Colon (tissue), 2 donors: ENCODE results near the gene SSX2IP.
"Not testable (repeated sequence)": the region's sequence is repeated elsewhere in the genome, so short reads cannot be mapped to it uniquely, and the experiment has no call there.

ENCODE experiments used
- FAIRE-seq: peaks from 2 replicates; lab custom pipeline; 2012; peaks lifted over from hg19 to GRCh38; lab: Jason Lieb, UNC
- donor health status: control.
- donor health status: control.

Gene SSX2IP

GRCh38 chr1:84690397-84691121, at the start of gene SSX2IP:
Gene SSX2IP, minus strand, starts transcription at chr1:84690461. Its CDS starts 19,242 bp downstream, at chr1:84671219.
- no peak for FAIRE-seq

DNA sequence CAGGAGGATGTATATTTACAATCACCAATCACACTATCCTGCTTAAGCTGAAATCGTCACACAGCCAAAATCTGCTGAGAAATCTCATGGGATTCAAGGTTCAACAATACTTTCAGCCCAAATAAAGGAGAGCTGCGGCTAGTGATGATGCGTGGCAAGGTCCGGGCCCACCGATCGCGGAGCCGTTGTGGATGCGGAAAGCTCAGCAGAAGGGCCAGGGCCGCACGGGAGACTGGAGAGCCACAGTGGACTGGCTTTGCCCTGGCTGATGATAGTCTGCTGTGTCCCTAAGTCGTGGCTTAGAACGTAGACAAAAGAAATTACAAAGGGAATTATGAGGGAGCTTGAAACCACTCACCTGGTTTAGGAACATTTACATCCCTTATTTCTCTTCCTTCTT, 48.0 kb upstream of the SSX2IP start:
- no peak for FAIRE-seq

DNA sequence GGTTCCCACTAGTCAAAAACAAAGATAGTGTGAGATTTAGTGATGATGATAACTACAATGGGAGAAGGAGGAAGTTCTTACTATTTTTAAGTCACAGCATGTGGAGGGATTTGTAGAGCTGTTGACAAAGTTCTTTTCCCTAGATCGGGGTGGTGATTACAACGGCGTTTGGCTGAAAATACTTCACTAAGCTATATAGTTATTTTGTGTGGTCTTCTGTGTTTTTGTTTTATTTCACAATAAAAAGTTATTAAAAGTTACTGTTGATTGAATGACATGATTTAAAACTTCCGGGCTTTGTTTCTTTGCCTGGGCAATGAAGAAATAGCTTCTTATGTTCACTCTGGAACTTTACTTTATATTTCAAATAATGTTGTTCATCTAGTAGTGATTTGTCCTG, 47.3 kb upstream of the SSX2IP start:
- FAIRE-seq: no peak

DNA sequence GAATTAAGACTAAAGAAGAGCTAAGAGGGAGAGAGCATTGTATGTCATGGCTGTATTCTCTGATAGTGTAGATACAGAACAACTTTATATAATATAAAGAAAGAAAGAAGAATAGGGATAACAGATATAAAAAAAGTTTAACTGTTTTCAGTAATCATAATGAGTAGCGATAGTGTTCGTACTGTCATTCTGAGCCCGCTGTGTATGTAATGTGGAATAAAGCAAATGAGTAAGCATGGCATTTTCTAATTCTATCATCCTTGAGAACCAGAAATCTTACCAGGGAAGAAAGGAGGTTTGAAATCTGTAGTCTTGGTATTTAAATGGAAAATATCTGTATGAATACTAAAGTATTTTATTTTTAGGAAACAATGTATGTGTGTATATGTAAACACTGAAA, 46.7 kb upstream of the SSX2IP start:
- FAIRE-seq: no peak

DNA sequence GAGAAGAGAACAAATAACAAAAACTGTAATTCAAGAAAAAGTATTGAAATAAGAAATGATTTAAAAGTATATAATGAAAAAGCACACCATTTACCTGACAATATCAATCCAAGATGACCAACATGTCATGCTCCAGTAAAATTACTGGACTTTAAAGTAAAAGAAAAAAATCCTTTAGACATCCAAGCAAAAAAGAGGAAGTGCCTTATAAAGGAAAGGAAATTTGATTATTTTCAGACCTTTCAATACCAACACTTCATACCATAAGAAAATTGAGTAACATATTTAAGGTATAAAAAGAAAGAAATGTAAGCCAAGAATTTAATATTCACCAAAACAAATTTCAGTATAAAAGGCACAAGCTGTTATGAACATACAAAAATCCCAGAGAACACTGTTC, 46.2 kb upstream of the SSX2IP start:
- FAIRE-seq: no peak

GRCh38 chr1:84735483-84735882, 45.2 kb upstream of the SSX2IP start:
- FAIRE-seq: no peak

- no peak for FAIRE-seq
Measured at GRCh38 chr1:84732520-84732919, 42.3 kb upstream of the SSX2IP start.

GRCh38 chr1:84731519-84731918, 41.3 kb upstream of the SSX2IP start:
- FAIRE-seq: no peak

GRCh38 chr1:84727711-84728110, 37.5 kb upstream of the SSX2IP start:
- FAIRE-seq: not testable (repeated sequence)

DNA sequence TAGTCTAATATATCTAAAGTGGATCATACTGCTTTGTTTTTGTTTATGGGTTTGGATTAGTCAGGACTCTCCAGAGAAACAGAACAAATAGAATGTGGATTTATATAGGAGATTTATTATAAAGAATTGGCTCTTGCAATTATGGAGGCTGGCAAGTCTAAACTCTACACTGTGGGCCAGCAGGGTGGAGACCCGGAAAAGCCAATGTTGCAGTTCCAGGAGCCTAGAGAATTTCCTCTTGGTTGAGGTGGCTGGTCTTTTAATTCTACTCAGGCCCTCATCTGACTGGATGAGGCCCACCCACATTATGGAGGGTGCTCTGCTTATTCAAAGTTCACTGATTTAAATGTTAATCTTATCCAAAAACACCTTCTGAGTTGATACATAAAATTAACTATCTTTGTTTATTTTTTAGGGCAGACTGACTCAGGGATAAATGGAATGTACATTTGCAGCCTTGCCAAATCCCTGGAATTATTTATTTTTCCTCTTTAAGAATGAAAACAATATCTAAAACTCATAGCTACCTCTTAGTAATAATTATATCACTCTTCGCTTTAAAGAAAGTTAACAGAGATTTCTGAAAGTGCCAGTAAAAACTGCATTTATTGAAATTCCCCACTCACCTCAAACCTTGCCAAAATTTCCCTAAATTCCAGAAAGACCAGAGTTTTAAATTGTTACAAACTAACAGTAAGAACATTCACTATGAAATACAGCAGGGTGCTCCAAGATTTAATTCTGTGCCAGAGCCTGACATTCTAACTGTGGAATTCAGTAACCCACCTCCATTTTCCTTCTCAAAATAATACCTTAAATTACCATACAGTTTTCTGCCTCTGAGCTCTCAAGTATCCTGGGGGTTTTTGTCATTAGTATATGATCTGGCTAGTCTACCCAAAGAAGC, 36.6 kb upstream of the SSX2IP start:
- FAIRE-seq: no peak

DNA sequence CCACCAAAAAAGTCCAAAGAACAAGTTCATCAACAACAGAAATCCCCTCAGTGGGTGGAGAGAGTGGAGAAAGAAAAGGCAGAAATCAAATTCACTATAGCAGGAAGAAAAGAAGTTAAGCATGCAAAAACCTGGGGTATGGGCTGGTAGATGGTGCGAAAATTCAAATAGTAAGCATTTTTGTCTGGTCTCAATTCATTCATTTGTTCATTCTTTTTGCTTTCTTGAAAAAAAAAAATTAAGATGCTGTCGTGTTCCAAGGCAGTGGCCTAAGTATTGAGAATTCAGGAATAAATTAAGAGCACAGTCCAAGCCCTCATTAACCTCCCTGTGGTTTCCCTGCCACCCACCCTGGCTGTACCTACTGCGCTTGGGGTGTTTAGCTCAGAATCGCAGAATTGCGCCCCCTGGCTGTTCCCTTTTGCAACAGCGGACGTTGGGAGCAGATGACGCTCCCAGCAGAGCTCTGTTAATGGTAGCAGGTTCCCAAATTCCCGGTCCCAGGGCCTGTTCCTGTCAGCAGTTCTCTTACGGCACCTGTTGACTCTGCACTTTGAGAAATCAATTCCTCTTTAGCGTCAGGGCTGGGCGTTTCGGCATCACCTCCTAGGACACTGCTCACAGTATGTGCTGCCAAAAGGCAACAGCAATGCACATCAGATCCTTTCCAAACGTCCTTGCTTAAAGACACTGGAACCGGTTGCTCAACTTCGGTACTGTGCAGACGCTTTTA, 34.0 kb upstream of the SSX2IP start:
- FAIRE-seq: no peak

- FAIRE-seq: no peak
Measured at GRCh38 chr1:84722794-84723193, 32.5 kb upstream of the SSX2IP start.

DNA sequence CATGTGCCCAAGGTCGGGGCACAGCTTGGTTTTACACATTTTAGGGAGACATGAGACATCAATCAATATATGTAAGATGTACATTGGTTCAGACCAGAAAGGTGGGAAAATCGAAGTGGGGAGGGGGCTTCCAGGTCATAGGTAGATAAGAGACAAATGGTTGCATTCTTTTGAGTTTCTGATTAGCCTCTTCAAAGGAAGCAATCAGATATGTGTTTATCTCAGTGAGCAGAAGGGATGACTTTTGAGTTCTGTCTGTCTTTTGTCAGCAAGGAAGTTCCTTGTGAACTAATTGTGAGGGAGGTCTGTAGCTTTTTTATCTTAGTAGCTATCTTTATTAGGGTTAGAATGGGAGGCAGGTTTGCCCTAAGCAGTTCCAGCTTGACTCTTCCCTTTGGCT, 31.6 kb upstream of the SSX2IP start:
- FAIRE-seq: not testable (repeated sequence)

DNA sequence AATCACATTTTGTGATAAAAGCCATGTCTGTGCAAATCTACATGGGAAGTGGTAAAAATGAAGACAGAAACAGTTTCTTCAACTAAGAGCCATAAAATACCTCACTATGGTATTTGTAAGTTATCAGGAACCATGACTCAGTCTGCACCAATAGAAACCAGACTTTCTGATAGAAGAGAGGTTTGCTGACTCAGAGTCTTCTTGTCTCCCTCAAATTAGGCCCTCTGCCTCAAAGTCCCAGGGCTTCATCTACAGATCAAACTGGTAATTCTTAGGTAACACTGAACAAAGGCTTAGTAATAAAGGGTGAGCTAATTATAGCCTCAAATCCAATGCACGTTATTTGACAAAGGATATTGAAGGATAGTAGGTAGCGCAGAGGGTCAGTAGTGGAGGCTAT, 30.9 kb upstream of the SSX2IP start:
- FAIRE-seq: no peak

- FAIRE-seq: no peak
Measured at GRCh38 chr1:84720221-84720780, 30.0 kb upstream of the SSX2IP start.

DNA sequence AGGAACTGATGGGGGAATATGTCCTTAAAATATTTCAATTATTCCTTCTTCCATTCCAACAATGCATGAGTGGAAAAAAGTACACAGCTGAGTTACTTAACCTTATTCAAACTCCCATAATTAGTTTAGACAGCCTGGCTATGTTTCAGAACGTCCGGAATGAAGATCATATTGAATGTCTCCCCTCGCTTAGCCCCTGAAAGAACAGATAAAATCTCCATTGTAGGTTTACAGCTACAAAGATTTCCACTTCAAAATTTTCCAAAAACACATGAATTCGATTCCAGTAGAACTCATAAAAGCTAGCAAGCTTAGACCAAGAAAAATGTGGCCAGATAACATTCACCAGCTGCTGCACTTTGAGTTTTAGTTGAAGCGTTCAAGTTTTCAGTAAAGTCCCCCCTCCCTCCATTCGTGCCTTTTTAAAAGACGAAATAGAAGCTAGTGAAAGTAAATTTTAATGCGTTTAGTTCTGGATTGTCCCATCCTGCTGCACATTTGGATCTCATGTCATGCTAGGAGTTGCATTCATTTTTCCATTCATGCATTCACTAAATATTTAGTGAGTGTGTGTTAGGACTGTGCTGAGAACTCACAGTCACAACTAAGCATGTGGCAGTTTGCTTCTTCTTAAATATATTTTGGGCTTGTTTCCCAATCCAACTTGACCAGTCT, 29.4 kb upstream of the SSX2IP start:
- no peak for FAIRE-seq

DNA sequence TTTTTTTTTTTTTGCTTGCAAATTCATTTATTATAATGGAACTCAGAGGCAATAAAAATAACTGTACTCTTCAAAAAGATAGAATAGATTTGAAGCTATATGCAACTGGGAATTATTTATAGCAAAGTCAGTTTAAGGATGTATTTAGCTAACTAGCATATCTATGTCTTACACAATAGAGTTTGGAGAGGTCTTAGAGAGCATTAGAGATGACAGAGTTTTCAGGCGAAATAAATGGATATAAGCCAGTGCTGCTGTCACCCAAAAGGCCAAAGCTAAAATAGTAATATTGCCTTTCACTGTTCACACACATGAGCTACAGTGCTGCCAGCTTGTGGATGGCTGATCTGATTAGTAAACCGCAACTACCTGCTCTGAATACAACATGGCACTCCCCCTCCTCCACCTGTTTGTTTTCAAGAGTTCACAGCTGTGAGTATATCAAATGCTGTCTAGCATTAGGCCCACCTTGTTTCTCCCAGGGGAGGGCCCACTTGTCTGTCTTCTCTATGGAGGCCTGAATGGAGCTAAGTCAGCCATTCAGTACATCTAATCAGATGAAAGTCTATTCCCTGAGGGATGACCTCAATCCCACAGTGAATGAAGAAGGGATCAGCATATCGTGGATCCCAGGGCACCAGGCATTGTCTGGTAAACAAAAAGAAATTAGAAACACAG, 25.2 kb upstream of the SSX2IP start:
- FAIRE-seq: no peak

- FAIRE-seq: no peak
Measured at GRCh38 chr1:84712276-84712874, 22.1 kb upstream of the SSX2IP start.

DNA sequence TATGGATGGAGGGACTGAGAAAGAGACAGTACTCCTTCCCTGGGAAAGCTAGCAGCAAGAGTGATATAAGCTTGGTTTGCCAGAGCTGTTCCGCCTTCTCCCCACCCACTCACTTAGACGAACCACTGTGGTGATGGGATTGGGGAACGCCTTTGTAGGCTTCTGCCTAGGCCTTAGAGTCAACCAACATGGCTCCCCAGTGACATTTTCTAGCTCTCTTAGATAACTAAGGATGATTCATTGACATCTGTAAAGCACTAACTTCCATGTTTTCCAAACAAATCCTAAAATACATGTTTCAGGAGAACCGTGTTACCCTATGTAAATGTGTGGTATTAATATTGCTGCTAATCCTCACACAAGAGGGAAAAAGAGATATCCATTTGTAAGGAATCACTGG, 21.6 kb upstream of the SSX2IP start:
- no peak for FAIRE-seq

GRCh38 chr1:84711121-84711520, 20.9 kb upstream of the SSX2IP start:
- FAIRE-seq: no peak

DNA sequence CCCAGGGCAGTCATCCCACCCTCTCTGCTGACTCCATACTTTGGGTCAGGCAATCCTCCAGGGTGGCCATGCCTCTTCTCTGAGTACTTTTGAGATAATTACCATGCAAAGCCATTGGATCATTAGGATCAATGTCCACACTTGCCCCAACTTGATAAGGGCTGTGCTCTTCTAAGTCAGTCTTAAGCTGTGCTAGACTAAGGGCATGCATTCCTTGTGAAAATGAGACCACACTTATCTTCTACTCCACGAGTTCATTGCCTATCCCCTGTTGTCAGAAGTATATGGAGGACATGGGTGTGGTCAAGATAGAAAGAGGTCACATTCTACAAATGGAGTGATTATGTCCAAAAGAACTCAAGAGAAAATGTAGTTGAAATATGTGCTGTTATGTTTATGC, 18.9 kb upstream of the SSX2IP start:
- FAIRE-seq: no peak
